HepG2 (cell line): ENCODE results near the gene ZNF839. TPM values are rescaled to one million over a fixed set of nuclear protein-coding genes. Genes with fewer than 3 reads are reported as not detected.

Source experiments
- E2F1 ChIP-seq: sonication (generic); formaldehyde crosslinking; IDR thresholded peaks from 2 replicates; pipeline ENCODE4 v1.5.0; 2020; ENCODE audit warnings: missing genetic modification reagents
- ERF ChIP-seq: IDR thresholded peaks from 2 replicates; pipeline ENCODE4 v1.6.1; 2018; ENCODE audit warnings: missing biosample characterization, missing genetic modification reagents
- GLMP ChIP-seq: sonication (generic); formaldehyde crosslinking; IDR thresholded peaks from 2 replicates; pipeline ENCODE4 v1.9.0; 2021; ENCODE audit warnings: missing genetic modification reagents, mild to moderate bottlenecking, borderline replicate concordance
- ISX ChIP-seq: sonication (generic); formaldehyde crosslinking; conservative IDR thresholded peaks from 2 replicates; pipeline ENCODE4 v1.5.0; 2020; ENCODE audit warnings: missing genetic modification reagents
- KDM5B ChIP-seq: sonication (generic); formaldehyde crosslinking; IDR thresholded peaks from 2 replicates; pipeline ENCODE4 v1.4.0; 2020; ENCODE audit warnings: missing genetic modification reagents, mild to moderate bottlenecking, borderline replicate concordance
- LBX2 ChIP-seq: sonication (generic); formaldehyde crosslinking; IDR thresholded peaks from 2 replicates; pipeline ENCODE4 v1.5.0; 2020; ENCODE audit warnings: missing genetic modification reagents, mild to moderate bottlenecking, borderline replicate concordance
- MTF1 ChIP-seq: sonication (generic); formaldehyde crosslinking; IDR thresholded peaks from 2 replicates; pipeline ENCODE4 v1.5.0; 2020; ENCODE audit warnings: missing genetic modification reagents
- SP4 ChIP-seq: sonication (generic); formaldehyde crosslinking; IDR thresholded peaks from 2 replicates; pipeline ENCODE4 v1.8.1; 2023; ENCODE audit warnings: mild to moderate bottlenecking, missing genetic modification reagents
- TMF1 ChIP-seq: sonication (generic); formaldehyde crosslinking; IDR thresholded peaks from 2 replicates; pipeline ENCODE4 v1.8.1; 2022; ENCODE audit warnings: low read depth, missing genetic modification reagents
- ZBED4 ChIP-seq: sonication (generic); formaldehyde crosslinking; IDR thresholded peaks from 2 replicates; pipeline ENCODE4 v1.4.0; 2020; ENCODE audit warnings: missing genetic modification reagents, borderline replicate concordance
- ZBTB20 ChIP-seq: sonication (generic); formaldehyde crosslinking; IDR thresholded peaks from 2 replicates; pipeline ENCODE4 v1.8.1; 2023; ENCODE audit warnings: missing genetic modification reagents, low read depth, mild to moderate bottlenecking, borderline replicate concordance
- ZHX1 ChIP-seq: sonication (generic); formaldehyde crosslinking; IDR thresholded peaks from 2 replicates; pipeline ENCODE4 v1.8.1; 2022; ENCODE audit warnings: low read depth, mild to moderate bottlenecking, missing genetic modification reagents
- ZNF256 ChIP-seq: sonication (generic); formaldehyde crosslinking; conservative IDR thresholded peaks from 2 replicates; pipeline ENCODE4 v1.4.0; 2020; ENCODE audit warnings: missing genetic modification reagents
- ZNF275 ChIP-seq: sonication (generic); formaldehyde crosslinking; IDR thresholded peaks from 2 replicates; pipeline ENCODE4 v1.8.0; 2022; ENCODE audit warnings: missing genetic modification reagents, mild to moderate bottlenecking, inconsistent platforms, borderline replicate concordance
- ZNF282 ChIP-seq: fragments of 450-650 bp; IDR thresholded peaks from 2 replicates; pipeline ENCODE4 v1.6.1; 2018; ENCODE audit not compliant: partially characterized antibody
- ZNF607 ChIP-seq: sonication (generic); formaldehyde crosslinking; IDR thresholded peaks from 2 replicates; pipeline ENCODE4 v1.5.1; 2020; ENCODE audit warnings: missing genetic modification reagents, mild to moderate bottlenecking, borderline replicate concordance
- ZSCAN21 ChIP-seq: sonication (generic); formaldehyde crosslinking; IDR thresholded peaks from 2 replicates; pipeline ENCODE4 v1.8.0; 2022; ENCODE audit warnings: mild to moderate bottlenecking, missing genetic modification reagents, moderate library complexity, borderline replicate concordance
- polyA plus RNA-seq, 8 experiments: library from polyadenylated mRNA; depleted of rRNA in 3 of 8; stranded (reverse) in 7 of 8; unstranded in 1 of 8; fragments of >200 nt; fragmentation: Illumina TruSeq in 4 of 8; extraction: Trizol in 4 of 8; gene quantifications; 2 replicates each; pipeline versions ENCODE4 v1.2.1 to v1.2.3, GENCODE V29; 2011 to 2016; ENCODE audit warnings: low read depth in 4 of 8, missing spikeins in 1 of 8, mixed read lengths in 1 of 8; ENCODE audit not compliant: insufficient read depth in 1 of 8
- total RNA-seq, 5 experiments: library from RNA; depleted of rRNA; stranded (reverse); fragments of >200 nt; fragmentation: Illumina TruSeq; extraction: Trizol; gene quantifications; 2 replicates each; pipeline ENCODE4 v1.2.3, GENCODE V29; 2016; ENCODE audit warnings: low read depth in 1 of 5

Gene ZNF839
- total and polyA plus RNA-seq, 2 of the 13 experiments (the other 11 are each of a cell fraction or from before 2014, with no cell fraction given) = 11.1 to 12.8 TPM

- TF ChIP-seq ZNF282 (no peak), ERF (peak; percentile 79), LBX2 (CRISPR knock-in tag) (no peak), ISX (CRISPR knock-in tag) (no peak; the same call in 1 of the 2 replicates), ZBTB20 (0 out of 2 replicates have a peak, but pooled peaks have one; percentile 37), KDM5B (CRISPR knock-in tag) (peak; percentile 64; the same call in 1 of the 2 replicates), ZHX1 (CRISPR knock-in tag) (no peak), ZNF256 (no peak), ZNF607 (CRISPR knock-in tag) (no peak), ZNF275 (peak; percentile 87; the same call in 1 of the 2 replicates), MTF1 (CRISPR knock-in tag) (no peak), E2F1 (CRISPR knock-in tag) (peak; percentile 70), GLMP (CRISPR knock-in tag) (no peak), TMF1 (no peak), ZBED4 (peak; percentile 16; the same call in 1 of the 2 replicates), SP4 (CRISPR knock-in tag) (peak; percentile 46; the same call in 1 of the 2 replicates), ZSCAN21 (CRISPR knock-in tag) (0 out of 2 replicates have a peak, but pooled peaks have one; percentile 47)
Observed at GRCh38 chr14:102314242-102315011, 5.1 kb upstream of the ZNF839 start (continued).
